Stimulated activated CD4-positive, alpha-beta T cell treated with anti-CD3 and anti-CD28 coated beads, Interleukin-4, amount 100 ng/mL, for 1 hour (primary cell): ENCODE results near the gene WAC.
"Not testable (repeated sequence)": the region's sequence is repeated elsewhere in the genome, so short reads cannot be mapped to it uniquely, and the experiment has no call there.

Source experiments
- DNase-seq: peaks from one replicate; pipeline ENCODE4 v3.0.0-alpha.2; 2020

The WAC gene

GRCh38 chr10:28569506-28570159 is 36.7 kb downstream of the WAC start:
- DNase-seq, result no peak

DNA sequence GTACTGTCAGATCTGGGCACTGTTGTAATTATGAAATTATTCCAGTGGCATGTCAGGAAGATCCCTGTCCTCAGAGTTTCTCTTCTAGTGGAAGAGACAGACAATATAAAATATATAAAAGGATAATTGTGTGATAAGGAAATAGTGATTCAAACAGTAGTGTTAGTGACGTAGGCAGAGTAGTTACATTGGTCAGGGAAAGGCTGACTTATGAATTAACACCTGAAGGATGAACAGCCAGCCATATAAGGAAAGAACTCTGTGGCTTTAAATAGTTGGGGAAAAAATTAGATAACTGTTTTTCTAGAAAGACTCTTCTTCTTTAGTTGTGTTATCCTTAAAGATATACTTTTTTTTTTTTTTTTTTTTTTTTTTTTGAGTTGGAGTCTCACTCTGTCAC is 37.7 kb downstream of the WAC start:
- no peak for DNase-seq

GRCh38 chr10:28571265-28571664 is 38.3 kb downstream of the WAC start:
- no peak for DNase-seq

DNA sequence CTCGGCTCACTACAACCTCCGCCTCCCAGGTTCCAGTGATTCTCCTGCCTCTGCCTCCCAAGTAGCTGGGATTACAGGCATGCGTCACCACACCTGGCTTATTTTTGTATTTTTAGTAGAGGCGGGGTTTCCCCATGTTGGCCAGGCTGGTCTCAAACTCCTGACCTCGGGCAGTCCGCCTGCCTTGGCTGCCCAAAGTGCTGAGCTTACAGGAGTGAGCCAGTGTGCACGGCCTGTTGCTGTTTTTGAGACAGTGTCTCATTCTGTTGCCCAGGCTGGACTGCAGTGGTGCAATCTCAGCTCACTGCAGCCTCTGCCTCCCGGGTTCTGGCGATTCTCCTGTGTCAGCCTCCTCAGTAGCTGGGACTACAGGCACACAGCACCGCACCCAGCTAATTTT is 41.3 kb downstream of the WAC start:
- not testable (repeated sequence) for DNase-seq

- DNase-seq, result no peak
These were observed 42.9 kb downstream of the WAC start for GRCh38 chr10:28575852-28576251.

DNA sequence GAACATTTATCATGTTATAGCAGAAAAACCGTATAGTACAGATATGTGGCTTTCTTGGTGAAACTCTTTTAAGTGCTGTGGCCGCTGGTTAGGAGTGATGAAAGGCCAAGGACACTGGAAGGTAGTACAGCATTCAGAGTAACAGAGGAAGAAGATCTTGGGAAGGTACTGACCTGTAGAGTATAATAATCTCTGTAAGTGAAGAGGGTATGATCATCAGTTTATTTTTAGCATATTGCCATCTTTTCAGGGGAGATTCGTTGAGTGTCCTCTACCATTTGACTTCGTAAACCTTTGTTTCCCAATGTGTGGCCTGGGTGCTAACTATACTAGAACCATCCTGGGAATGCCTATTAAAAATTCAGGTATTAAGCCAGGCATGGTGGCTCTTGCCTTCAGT is 44.6 kb downstream of the WAC start:
- DNase-seq, result no peak

DNA sequence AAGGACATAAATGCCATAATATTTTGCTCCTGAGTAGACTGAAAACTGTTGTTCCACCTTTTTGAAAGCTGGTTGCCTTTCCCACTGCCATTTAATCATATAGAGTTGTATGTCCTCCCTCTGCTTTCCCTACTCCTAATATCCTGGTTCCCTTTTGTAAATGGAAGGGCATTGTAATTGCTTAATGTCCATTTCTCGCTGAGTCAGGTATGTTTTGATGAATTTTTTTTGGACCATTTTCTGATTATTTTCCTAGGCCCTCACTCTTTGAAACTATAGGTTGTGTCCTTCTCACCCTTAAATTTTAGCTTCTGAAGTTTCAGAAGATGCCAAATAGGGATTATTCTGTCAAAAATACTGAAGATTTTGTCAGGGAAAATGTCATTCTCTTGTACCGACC is 45.5 kb downstream of the WAC start:
- DNase-seq, result no peak

DNA sequence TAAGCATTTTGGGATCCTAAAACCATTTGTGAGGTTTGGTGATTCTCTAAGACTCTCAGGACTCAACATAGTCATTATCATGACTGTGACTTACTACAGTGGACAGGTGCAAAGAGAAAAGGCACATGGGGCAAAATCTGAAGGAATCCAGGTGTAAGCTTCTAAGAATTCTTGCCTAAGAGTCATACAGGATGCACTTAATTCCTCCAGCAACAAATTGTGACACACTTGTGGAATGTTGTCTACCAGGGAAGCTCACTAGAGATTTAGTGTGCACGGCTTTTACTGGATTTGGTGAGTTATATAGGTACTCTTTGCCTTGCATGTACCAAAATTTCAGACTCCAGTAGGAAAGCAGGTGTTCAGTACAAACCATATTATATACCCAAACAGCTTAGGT is 47.9 kb downstream of the WAC start:
- DNase-seq, result no peak

GRCh38 chr10:28581916-28582315 is 49.0 kb downstream of the WAC start:
- DNase-seq, result no peak

DNA sequence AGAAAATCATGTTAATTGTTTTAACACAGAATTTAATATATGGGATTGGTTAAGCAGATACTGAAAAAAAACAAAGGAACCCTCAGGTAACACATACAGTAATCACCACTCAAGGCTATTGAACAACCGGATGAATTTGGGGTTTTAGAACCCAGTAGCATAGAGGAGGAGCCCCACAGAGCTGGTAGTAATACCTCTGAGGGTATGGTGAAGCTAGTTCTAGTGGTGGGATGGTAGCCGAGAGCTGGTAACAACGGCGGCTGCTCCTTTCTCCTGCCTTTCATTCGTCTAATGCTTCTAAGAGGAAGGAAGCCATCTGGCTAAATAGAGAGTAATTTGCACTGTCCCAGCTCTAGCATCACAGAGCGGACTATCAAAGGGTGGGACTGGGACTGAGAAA is 52.2 kb downstream of the WAC start:
- no peak for DNase-seq

DNA sequence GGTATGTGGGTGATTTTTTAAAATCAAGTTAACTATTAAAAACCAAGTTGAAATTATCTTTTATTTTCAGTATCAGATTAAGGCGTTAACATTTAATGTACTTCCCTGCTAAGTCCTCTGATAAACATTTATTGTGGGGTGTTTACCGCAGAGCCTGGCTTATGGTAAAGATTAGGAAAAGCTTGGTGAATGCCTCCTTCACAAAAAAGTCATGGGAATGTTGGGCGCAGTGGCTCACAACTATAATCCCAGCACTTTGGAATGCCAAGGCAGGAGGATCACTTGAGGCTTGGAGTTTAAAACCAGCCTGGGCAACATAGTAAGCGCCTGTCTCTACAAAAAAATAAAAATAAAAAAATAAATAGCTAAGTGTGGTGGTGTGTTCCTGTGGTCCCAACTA is 53.3 kb downstream of the WAC start:
- DNase-seq, result no peak

DNA sequence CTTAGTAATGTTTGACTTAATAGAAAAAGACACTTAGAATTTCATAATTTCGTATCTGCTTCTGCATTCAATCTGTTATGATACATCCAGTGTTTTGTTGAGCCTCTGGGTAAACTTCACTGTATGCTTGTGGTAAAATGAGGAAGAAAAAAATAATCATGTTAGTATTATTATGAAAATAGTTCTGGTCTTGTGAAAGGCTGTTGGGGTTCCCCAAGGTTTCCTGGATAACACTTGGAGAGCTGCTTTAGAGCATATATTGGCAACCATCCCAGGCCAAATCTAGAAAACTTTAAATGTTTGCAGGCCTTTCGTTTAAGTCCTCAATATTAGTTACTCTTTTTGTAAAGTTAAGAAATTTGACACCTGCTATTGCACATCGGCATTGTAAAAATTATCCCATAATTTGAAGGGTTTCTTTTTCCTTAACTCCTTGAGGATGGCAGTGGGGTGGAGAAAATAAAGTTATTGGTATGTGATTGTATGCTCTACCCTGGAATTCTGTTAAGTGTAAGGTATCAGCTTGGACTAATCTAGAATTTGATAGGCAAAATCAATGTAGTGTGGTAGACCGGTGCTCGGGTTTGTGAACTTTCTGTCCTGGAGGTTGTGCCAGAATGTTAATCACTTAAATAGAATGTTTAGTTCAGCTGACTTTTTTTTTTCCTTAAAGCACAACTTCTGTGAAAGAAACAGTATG is 54.5 kb downstream of the WAC start:
- no peak for DNase-seq

DNA sequence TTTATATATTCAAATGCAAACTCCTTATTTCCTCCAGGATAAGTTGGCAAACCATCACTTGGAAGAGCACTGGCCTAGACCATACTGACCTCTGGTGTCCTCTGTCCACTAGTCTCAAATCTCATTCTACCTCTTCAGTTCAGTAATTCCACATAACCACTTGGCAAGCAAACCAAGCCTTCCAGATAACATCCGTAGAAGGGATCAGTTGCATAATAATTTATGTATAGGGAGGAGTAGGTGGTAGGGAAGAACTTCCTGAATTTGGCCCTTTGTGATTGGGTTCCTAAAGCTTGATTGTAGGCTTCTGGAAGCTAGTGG is 55.0 kb downstream of the WAC start:
- DNase-seq, result no peak

GRCh38 chr10:28592953-28593352 is 60.0 kb downstream of the WAC start:
- DNase-seq, result no peak

DNA sequence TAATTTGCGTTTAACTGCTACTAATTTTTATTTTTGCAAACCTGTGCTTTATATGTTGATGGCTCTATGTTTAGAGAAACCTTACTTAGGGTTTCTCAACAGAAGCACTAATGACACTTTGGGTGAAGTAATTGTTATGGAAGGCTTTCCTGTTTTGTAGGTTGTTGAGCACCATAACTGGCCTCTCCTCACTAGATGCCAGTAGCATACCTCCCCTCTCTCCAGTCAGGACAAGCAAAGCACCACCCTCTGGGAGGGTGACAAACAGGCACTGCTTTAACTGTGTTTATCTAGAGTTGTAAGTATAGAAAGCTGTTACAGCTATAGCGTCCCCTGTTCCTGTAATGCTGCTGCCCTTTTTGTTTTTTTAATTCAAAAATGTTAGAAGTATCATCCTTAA is 60.9 kb downstream of the WAC start:
- DNase-seq, result no peak

DNA sequence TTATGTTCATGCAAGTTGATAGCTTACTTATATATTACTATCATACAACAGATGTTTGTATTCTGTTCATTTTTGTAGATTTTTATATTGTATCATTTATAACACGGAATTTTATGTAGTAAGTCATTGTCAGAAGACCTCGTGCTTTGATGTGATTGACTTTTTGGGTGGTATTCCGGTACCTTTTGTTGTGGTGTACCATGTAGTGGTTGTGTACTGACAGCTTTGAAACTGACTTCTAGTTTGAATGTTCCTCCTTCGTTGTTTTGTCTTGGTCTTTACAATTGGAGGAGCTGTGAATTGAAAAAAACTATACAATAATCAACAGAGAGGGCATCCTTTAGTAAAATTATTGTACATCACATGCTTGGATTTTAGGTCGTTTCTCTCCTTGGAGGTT is 61.5 kb downstream of the WAC start:
- DNase-seq, result no peak

- DNase-seq, result no peak
These were observed 62.7 kb downstream of the WAC start for GRCh38 chr10:28595613-28596012.

DNA sequence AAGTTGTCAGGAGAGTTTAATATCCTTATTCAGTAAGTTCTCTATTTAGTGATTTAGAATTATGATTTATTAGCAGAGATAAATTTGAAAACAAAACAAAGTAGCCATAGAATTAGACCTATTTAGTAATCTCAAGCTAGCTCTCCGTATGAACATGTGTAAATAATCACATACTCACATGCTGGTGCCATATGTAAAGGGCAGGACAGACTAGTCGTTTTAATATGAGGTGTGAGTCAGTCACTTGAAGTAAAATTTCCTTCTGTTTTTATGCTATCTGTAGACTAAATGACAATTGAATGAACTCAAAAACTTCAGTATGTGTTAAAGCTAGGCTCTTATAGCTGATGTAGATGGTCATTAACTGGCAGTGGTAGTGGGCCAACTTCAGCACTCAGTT is 67.1 kb downstream of the WAC start:
- no peak for DNase-seq

DNA sequence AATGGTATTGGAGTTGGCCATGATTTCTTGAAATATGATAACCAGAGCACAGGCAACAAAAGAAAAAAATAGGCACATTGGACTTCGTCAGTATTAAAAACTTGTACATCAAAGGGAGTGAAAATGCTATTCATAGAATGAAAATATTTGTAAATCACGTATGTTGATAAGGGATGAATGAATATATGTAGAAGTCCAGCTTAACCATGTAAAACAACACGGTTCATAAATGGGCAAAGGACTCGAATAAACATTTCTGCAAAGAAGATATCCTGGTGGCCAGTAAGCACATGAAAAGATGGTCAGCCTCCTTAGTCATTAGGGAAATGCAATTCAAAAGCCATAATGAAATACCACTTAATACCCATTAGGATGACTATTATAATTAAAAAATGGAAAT is 68.1 kb downstream of the WAC start:
- no peak for DNase-seq

DNA sequence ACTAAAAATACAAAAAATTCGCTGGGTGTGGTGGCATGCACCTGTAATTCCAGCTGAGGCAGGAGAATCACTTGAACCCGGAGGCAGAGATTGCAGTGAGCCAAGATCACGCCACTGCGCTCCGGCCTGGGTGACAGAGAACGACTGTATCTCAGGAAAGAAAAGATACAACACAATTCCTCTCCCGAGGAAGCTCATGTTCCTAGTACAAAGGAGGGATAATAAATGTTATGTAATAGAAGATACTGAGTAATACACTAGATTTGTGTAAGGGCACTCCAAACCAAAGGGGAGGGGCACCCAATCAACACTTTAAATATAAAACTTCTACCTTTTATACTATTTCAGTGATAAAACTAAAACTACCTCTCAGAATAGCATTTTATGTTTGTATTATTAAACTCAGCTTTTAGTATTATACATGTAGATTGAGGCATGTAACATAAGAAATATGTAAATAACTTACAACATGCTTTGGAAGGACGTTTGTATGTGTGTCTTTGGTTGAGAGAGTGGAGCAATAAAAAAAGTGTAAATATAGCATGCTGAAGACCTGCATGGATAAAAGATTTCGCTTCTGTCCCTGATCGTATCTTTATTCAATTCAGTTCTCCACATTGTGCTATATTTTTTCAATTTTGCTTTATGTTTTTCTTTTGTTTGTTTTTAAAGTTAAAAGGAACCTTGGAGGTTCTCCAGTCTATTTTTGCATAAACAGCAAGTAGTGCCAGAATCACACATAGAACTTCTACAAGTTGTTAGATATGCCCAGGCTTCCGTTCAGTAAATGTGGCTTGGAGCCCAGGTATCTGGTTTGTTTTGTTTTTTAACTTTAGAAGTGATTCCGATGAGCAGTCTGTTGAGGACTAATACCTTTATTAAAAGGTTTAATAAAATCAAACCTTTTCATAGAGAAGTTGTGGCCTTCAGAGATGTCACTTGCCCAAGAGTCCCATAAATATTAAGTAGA is 71.9 kb downstream of the WAC start:
- no peak for DNase-seq

GRCh38 chr10:28606568-28606967 is 73.7 kb downstream of the WAC start:
- DNase-seq, result no peak

- not testable (repeated sequence) for DNase-seq
These were observed 76.7 kb downstream of the WAC start for GRCh38 chr10:28609636-28610035.

DNA sequence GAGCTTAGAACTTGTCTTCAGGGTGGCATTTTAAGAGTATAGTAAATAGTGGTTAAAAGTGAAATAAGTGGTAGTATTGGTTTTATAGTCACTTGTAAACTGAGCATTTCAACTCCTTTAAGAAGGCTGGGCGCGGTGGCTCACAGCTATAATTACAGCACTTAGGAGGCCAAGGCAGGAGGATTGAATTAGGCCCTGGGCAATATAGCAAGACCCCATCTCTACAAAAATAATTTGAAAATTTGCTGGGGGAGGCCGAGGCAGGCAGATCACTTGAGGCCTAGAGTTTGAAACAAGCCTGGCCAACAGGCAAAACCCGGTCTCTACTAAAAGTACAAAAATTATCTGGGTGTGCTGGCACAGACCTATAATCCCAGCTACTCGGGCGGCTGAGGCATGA is 80.0 kb downstream of the WAC start:
- DNase-seq, result no peak

DNA sequence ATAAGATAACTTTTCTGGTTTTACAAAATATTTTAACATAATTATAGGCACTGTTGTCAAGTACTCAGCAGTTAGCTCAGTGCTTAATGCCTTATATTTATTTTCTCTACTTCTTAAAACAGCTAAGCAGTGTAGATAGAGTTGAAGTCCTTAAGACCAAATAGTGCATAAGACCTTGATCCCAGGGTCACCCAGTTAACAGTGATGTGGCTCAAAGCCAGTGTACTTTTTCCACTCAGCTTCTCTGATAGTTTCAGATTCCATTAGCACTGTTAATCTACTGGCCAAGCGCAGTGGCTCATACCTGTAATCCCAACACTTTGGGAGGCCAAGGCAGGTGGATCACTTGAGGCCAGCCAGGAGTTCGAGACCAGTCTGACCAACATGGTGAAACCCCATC is 83.6 kb downstream of the WAC start:
- no peak for DNase-seq
